Stimulated activated naive CD4-positive, alpha-beta T cell (primary cell): ENCODE measurements around the gene ITGB2.
A peak's percentile ranks its signal among the peaks of the same experiment; 100 is the strongest.
"Not testable (repeated sequence)": the region's sequence is repeated elsewhere in the genome, so short reads cannot be mapped to it uniquely, and the experiment has no call there.

Source experiments
- DNase-seq, 6 experiments: peaks; one replicate each; lab custom pipeline; 2025; lab: John Stamatoyannopoulos, UW

The ITGB2 gene

GRCh38 chr21:44926331-44927101, 5.8 kb upstream of the ITGB2 start:
- DNase-seq: peak; percentile 47 to 70 (median 62)

- DNase-seq: no peak
Measured at GRCh38 chr21:44925378-44925755, 4.7 kb upstream of the ITGB2 start.

DNA sequence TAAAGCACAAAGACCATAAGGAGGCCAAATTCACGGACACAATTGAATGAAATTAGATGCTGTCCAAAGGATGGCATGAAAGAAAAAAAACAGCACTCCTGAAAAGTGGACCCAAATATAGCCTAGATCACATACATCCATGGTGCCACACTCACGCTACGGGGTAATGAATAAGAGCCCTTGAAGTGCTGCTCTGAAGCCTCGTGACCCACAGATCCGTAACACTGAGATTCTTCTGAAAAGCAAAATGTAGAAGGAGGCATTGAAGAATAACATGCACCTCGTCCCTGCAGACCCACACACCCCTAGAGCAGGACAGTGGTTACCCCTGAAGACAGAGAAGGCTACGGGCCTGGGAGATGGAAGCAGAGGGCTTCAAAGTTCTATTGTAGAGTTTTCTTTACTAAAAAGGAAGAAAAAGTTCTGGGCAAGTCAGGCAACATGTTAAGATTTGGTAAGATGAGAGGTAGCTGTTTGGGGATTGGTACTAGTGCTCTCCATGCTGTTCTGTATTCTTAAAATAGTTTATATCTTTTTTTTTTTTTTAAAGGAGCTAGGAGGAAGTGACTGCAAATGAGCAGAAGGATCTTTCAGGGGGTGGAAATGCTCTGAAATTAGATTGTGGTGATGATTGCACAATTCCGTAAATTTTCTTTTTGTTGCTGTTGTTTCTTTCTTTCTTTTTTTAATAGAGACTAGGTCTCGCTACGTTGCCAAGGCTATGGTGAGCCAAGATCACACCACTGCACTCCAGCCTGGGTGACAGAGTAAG, 4.1 kb upstream of the ITGB2 start:
- peak in 3 of 6 experiments; percentile 37 to 48 (median 46) for DNase-seq

- DNase-seq: no peak
Measured at GRCh38 chr21:44923480-44924084, 2.9 kb upstream of the ITGB2 start.

- DNase-seq: no peak
Measured at GRCh38 chr21:44921928-44922327, 1.2 kb upstream of the ITGB2 start.

GRCh38 chr21:44919913-44920693, 596 bp downstream of the ITGB2 start:
- peak in 1 of 6 experiments; percentile 19 for DNase-seq

DNA sequence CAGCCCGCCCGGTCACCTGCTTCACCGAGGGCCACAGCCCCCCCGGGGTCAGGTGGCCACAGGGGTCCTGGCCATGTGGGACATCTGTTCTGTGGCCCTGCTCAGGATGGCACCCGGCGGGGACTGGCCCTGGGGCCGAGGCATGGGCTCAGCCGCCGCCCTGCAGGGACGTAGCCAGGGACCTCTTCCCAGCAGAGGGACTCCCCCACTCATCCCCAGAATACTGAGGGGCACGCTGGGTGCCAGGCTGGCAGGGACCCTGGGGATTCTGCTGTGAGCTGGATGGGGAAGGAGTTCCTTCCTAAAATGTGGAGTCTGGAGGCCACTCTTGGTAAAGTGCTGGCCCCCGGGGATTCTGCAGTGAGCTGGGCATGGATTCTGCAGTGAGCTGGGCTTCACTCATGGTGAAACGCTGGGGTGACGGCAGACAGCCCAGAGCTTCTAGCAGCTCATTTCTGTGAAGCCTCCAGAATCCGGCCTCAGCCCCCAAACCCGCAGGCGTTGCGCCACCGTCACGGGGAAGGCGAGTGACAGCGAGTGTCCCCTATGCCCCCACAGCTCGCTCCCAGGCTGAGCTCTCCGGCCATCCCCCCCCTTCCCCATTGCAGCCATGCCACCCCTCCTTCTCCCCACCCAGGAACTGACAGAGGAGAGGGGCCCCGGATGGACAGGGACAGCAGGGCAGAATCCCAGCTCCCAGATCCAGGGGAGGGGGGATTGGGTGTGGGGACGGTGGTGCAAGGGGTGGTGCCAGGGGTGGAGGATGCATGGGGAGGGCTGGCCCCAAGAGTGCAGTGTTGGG, 1.4 kb downstream of the ITGB2 start:
- DNase-seq: no peak

DNA sequence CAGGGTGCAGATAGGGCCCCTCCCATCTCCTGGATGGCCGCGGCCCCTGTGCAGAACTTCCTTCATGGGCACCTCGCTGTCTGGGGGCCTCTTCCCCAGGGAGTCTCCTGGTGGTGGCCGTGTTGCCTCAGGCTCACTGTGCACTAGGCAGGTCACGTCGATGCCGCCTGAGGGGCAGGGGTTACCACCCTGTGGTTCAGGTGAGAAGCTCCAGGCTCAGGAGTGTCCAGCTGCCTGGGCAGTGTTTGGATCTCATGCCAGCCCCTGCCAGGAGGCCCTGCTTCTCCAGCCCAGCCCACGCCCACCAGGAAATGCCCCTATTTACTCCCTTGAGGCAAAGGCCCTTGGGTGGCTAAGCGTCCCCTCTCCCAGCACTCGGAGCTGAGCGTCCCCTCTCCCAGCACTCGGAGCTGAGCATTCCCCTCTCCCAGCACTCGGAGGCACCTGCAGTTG, 2.1 kb downstream of the ITGB2 start:
- DNase-seq: no peak

- no peak for DNase-seq
Measured at GRCh38 chr21:44918107-44918470, 2.6 kb downstream of the ITGB2 start.

- DNase-seq: no peak
Measured at GRCh38 chr21:44917446-44918106, 3.1 kb downstream of the ITGB2 start.

DNA sequence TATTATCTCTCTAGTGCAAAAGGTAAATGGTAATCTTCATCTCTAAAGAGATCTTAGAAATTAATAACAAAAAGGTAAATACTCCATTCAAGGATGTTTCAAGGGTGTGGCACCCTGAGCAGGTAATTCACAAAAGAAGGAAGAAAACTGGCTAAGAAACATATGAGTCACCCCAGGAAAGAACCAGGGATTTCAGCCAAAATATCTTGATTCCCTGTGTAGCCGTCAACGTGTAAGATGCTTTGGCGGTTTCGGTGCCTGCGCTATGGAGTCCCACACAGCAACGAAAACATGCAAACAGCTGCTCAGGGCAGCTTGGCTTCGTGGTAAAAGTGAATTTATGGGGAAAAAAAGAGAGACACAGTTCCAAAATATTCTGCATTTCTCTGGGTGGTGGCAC, 3.7 kb downstream of the ITGB2 start:
- DNase-seq: peak in 2 of 6 experiments; percentile 13 to 20

GRCh38 chr21:44914176-44914874, 6.4 kb downstream of the ITGB2 start:
- DNase-seq: peak in 4 of 6 experiments; percentile 23 to 60 (median 40)

- no peak for DNase-seq
Measured at GRCh38 chr21:44913425-44914175, 7.1 kb downstream of the ITGB2 start.

- DNase-seq: not testable (repeated sequence)
Measured at GRCh38 chr21:44912506-44913412, 7.9 kb downstream of the ITGB2 start.

DNA sequence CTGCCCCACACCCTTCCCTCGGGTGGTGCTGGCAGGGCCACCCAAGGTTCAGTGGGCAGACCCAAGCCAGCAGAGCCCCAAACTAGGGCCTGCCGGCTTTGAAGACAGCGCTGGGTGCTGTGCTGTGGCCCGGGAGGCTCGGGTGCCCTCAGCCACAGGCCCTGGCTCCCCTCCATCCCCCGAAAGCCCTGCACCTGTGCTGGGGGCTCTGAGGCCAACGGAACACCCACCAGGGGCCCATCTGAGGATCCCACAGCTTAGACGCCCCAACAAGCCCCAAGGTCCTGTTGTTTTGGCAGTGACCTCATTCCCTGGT, 8.6 kb downstream of the ITGB2 start:
- no peak for DNase-seq

DNA sequence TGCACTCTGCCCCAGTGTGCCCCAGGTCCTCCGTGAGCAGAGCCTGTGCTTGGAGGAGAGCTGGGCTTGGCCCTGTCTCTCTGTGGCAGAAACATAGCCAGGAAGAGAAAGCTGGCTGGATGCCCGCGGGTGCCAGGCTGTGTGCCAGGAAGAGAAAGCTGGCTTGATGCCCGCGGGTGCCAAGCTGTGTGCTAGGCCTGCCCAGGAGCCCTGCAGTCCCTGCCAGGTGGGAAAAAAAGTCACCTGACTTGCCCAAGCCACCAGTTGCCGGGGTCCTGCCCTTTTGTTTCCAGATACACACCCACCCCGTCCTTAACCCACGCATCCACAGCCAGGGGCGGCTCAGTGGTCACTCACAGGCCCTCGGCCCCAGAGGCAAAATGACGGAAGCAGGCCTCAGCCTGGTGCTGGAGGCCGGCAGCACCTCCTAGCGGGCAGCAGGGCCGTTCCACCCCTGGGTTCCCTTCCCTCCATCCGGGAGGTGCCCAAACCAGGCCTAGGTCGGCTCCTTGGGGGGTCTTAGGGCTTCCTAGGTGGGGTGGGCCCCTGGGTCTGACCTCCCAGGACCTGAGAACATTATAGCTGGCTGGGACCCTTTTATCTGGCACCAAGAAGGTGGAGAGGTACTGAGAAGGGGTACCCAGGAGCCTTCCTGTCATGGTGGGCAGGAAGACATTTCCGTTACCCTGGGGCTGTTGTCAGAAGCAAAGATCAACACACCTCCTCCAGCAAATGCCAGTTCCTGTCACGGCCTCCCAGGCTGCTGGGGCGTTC, 9.1 kb downstream of the ITGB2 start:
- DNase-seq: peak; percentile 62 to 86 (median 76)

DNA sequence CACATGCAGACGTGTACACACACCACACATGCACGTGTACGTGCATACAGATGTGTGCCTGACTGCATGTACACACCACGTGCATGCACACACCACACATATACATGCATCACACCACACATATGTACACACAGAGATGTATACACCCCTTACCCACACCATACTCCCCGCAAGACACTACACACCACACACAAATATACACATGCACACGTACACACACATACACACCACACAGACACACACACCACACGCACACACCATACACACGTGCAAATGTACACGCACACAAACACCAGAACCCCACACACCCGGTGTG, 9.7 kb downstream of the ITGB2 start:
- DNase-seq: no peak
